Cortex of kidney (tissue), 1 donor: Measurements from ENCODE around the gene TSSK3.
"Not testable (repeated sequence)": the region's sequence is repeated elsewhere in the genome, so short reads cannot be mapped to it uniquely, and the experiment has no call there.

Experiments used
- DNase-seq: peaks from one replicate; lab custom pipeline; 2025; lab: John Stamatoyannopoulos, UW

TSSK3 gene

DNA sequence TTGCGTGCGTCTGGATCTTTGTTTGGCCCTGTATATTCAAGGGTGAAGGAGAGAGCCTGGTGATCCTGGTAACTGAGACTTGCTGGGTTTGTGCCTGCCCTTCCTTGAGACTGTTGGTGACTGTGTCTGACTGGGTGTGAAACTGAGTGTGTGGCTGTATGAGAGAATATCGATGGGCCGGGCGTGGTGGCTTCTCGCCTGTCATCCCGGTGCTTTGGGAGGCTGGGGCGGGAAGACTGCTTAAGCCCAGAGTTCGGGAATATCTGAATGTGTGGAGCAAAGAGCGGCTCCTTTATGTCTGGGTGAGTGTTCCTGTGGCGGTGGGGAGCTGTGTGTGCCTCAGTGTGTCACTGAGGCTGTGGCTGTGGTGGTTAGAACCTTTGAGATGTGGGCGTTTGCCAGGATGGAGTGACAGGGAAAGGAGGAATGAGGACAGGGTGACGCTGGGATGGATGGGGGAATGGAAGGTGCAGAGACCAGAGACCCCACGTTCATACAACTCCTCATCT is 23.6 kb upstream of the TSSK3 start:
- no peak for DNase-seq

DNA sequence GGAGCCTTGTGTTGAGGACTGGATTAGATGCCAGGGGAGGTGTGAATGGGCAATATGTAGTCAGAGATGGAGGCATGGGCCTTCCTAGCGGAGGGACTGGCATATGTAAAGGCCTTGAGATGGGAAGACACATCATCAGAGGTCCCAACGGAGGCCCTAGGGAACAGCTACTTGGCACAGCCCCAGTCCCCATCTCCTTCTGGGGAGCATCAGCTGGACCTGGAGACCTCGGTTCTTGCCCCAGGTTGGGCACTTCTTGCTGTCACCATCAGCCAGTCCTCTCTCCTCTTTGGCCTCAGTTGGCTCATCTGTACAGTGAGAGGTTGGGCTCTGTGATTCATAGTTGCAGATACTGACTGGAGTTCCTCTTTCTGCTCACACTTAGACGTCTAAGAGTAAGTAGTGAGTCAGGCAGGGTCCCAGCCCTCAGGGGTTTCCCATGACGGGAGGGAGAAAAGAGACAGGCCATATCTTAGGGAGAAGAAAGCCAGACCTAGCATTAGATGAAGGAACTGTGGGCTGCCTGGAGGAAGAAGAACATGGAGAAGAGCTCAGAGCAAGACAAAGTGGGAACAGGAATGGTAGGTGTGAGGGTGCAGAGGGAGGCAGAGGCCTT is 22.9 kb upstream of the TSSK3 start:
- no peak for DNase-seq

DNA sequence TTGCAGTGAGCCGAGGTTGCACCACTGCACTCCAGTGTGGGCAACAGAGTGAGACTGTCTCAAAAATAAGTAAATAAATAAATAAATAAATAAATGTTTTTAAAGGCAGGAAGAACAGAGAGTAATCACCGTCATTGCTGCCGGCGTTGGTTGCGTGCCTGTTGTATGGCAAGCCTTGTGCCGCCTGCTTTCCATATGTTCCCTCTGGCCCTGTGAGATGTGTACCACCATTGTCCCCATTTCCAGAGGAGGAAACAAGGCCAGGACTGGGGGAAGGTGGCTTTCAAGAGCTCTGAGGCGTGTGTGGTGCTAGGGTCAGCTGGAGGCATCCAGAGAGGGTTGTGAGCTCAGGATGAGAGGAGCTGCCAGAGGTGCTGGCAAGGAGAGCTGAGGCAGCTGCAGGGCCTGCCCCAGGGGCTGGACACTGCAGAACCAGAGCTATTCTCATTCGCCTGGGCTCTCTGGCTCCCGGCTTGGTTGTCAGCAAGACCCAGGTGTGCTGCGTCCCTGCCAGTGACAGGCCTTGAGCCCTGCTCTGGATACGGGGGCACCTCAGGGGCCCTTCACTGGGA is 21.1 kb upstream of the TSSK3 start:
- no peak for DNase-seq

DNA sequence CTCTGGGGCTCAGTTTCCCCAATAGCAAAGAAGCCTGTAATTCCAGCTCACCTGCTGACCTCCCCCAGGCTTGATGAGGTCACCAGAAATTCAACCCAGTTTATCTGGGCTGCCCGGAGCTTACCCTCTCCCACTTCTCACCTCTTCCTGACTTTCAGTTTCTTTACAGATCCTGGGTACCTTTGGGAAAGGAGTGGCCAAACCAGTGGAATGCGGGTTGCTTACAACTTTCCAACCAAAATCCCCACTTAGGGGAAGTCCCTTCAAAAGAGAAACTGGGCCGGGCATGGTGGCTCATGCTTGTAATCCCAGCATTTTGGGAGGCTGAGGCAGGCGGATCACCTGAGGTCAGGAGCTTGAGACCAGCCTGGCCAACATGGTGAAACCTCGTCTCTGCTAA is 20.4 kb upstream of the TSSK3 start:
- no peak for DNase-seq

DNA sequence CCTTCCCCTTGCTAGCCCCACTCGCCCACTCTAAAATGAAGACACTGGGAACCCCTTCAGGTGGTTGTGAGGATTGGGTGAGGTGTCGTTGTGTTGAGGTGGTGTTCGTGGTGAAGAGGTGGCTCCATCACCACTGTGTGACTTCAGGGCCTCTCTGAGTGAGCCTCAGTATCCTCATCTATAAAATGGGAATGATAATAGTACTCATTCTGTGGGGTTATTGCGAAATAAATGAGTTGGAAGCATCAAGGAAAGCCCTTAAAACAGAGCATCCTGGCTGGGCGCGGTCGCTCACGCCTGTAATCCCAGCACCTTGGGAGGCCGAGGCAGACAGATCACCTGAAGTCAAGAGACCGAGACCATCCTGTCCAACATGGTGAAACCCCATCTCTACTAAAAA is 19.6 kb upstream of the TSSK3 start:
- DNase-seq: no peak

DNA sequence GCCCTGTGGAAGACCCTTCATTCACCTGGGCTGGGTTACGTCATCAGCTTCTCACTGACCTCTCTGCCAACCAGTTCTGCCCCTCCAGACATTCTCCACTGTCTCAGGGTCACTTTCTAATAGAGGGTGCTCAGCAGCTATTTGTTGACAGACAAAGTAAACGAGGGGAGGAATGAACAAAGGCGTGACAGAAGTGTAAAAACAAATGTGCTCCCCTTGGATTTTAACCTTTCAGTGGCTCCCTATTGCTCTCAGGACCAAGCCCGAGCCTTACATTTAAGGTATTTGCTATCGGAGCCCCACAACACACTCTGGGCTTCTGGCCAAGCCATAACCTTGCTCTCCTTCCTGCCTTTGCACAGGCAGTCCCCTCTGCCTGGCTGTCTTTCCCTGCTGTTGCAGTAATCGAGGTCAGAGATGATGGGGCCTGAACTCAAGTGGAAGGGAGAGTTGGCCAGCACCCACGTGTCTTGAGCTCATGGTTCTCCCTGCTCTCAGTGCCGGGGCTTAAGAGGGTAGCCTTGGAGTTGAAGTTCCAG is 17.0 kb upstream of the TSSK3 start:
- DNase-seq: no peak

DNA sequence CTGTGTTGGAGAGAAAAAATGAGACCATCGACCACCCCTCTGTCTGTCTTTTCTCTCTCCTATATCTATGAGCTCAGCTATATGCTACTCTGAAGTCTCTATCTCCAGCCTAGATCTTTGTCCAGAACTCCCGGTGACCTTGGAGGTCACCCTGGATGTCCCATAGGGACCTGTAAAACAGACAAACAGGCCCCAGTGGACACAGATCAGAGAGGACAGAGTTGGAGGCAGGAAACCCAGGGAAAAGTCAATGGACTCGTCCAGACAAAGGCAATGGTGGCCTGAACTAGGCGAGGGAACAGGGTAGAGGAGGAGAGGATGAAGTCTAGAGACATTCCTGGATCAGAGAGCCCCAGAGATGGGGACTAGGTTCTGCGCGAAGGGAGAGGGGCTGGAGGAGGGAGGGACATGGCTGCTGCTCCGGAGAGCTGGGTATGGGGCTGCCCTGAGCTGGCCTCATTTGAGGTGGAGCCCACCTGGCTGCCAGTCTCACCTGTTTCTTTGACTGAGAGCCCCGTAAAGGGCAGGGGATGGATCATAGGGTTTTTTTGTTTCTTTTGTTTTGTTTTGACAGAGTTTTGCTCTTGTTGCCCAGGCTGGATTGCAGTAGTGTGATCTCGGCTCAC is 15.7 kb upstream of the TSSK3 start:
- DNase-seq: no peak

DNA sequence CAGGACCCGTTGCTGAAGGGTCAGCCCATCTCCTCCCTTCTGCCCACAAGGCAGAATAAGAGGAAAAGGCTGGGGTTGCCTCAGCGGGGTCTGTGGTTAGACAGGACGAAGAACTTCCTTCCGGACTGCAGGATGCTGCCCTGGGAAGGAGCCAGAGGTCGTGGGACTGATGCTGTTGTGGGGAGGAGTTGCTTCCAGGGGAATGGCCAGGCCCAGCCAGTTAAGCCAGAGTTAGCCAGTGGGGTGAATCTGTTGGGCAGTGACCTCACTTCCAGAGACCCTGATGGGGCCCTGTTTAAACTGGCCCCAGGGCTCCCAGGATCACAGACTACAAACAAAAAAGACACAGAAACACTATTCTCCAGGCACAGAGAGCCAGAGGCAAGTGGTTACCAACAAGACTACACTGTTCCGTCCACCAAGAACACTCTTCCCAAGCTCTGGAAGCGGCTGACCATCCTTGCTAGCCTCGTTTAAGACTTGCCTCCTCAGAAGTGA is 13.1 kb upstream of the TSSK3 start:
- DNase-seq: no peak

DNA sequence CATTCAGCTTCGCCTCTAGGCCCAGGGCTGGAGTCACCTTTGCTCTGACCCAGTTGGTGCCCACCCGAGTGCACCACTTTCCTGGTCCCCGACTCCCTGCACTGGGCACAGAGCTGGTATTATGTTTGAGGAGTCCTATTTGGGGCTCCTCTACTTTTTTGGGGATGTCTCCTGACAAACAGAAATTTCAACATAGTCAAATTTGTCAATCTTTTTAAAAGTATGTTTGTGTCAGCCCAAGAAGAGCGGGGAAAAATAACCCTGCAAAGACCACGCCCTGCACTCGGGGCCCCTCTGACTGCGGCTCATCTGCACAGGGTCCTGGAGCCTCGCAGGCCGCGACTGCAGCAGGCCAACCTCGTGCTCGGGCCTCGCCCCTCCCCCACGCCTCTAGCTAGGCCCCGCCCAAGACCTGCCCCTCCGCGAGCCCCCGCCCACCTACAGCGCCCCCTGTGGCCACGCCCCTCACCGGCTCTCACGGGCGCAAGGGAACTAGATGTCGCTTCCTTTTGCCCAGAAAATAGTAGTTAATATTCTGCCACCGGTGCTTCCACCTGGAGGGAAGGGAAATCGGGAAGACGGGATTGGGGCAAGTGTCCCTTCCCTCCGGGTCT is 11.4 kb upstream of the TSSK3 start:
- DNase-seq: no peak

DNA sequence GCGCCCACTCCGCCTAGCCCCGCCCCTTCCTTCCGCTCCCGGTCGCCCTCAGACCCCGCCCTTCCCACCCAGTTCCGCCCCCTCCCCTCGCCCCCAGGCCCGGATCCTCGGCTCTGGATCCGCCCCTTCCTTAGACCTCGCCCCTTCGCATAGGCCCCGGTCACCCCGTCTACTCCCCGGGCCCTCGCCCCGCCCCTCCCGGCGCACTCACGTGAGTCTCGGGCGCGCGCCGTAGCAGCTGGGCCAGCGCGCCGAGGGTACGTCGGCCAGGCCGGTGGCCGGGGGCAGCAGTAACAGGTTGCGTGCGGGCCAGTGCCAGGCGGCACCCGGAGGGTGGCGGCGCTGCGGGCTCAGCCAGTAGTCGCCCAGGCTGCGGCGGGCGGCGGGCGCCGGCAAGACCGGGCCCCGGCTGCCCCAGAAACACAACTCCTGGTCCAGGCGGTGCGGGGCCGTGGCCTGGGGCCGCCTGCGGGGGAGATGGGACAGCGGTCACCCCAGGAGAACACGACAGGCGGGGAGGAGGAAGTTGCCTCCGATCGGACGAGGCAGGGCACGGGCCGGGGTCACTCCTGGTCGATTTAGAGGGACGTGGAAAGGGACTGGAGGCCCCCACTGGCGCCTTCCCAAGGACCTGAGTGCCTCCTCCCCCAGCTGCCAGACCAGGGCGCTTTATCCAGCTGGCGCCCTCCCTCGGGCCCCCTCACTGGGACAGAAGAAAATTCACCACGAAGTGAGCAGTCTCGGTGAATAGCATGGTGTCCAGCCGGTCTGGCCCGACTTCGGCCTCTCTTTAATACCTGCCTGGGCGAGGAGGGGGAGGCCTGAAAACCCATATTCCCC is 10.7 kb upstream of the TSSK3 start:
- DNase-seq: no peak

DNA sequence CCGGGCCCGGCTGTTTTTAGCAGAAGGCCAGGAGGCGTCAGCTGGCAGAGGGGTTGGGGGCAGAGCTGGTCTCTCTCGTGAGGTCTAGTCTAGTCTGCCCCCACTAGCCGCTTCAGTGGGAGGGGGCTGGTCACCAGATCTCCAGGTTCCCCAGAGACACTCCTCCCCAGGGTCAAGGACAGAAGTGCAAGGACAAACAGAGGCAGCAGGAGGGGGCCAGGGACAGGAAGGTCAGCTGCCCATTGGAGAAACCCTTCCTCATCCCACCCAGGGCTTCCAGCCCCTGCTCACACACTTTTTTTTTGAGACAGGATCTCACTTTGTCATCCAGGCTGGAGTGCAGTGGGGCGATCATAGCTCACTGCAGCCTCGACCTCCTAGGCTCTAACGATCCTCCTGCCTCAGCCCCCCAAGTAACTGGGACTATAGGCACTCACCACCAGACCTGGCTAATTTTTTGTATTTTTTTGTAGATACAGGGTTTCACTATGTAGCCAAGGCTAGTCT is 10.0 kb upstream of the TSSK3 start:
- DNase-seq: no peak

DNA sequence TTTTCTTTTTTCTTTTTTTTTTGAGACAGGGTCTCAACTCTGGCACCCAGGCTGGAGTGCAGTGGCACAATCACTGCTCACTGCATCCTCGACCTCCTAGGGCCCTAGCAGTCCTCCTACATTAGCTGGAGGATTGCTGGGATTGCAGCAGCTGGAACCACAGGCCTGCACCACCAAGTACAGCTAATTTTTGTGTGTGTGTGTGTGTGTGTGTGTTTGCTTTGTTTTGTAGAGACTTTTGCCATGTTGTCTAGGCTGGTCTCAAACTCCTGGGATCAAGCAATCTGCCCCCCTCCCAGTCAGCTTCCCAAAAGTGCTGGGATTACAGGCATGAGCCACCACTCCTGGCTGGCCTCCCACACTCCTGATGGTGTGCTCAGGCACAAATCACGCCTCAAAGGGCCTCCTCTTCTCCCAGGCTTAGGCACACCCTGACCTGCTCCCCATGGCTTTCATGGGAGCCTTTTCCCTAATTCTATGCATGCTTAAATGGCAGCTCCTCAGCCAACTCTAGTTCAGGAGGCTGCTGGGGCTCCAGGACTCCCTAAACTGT is 9.4 kb upstream of the TSSK3 start:
- no peak for DNase-seq

DNA sequence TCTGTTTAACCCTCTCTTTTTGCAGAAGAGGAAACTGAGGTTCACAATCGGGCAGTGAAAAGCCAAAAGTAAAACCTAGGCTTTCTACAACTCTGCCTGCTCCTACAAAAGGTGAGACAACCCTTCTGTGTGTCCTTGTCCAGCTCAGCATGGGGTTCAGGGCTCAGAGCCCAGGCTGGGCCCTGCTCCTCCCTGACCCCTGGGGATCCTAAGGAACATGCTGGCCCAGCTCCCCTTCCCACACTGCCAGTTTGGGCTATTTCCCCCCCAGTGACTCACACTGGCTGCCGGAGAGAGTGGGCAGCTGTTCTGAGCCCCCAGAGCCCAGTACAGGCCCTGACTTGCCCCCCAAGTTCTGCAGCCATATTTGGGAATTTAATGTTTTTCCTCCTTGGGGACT is 8.9 kb upstream of the TSSK3 start:
- no peak for DNase-seq

DNA sequence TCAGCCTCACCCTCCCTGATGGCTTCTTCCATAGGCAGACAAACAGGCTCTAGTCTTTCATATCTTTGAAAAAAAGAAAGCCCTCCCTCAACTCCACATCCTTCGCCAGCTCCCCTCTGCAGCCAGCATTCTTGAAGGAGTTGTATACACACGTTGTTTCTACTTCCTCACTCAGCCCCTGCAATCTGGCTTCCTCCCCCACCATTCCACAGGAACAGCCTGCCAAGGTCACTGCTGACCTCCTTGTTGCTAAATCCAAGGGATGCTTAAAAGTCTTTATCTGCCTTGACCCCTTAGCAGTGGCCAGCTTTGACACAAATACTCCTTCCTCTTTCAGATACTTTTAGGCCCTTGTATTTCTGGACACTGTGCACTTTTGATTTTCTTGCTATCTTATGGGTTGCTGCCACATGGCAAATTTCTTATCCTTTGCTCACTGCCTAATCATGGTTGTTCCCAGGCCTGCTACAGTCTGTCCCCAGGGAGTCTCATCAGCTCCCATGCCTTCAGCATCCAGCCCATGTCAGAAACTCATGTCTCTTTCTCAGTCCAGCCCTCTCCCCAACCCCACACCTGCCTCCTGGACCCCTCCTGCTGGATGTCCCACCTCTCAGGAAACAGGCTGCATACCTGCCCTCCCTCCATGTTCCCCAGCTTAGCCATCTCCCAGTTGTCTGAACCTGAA is 8.3 kb upstream of the TSSK3 start:
- no peak for DNase-seq

DNA sequence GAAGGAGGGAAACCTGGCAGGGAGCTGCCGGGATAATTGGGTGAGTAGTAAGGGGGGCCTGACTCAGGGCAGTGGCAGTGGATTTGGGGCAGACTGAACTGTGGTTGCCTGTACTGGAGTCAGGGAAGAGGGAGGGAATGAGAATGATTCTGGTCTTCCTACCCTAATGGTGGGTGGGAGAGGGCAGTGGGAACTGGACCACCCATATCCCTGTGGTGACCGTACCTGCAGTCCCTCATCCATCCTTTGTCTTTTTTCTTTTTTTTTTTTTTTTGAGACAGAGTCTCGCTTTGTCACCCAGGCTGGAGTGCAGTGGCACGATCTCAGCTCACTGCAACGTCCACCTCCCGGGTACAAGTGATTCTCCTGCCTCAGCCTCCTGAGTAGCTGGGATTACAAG is 6.6 kb upstream of the TSSK3 start:
- not testable (repeated sequence) for DNase-seq

DNA sequence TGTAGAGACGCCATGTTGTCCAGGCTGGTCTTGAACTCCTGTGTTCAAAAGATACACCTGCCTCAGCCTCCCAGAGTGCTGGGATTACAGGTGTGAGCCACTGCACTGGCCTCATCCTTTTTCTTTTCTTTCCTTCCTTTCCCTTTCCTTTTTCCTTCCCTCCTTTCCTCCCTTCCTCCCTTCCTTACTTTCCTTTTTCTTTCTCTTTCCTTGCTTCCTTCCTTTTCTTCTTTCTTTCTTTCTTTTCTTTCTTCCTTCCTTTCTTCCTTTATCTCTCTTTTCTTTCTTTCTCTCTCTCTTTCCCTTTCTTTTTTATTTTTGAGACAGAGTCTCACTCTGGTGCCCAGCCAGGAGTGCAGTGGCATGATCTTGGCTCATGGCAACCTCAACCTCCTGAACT is 5.9 kb upstream of the TSSK3 start:
- DNase-seq: no peak

DNA sequence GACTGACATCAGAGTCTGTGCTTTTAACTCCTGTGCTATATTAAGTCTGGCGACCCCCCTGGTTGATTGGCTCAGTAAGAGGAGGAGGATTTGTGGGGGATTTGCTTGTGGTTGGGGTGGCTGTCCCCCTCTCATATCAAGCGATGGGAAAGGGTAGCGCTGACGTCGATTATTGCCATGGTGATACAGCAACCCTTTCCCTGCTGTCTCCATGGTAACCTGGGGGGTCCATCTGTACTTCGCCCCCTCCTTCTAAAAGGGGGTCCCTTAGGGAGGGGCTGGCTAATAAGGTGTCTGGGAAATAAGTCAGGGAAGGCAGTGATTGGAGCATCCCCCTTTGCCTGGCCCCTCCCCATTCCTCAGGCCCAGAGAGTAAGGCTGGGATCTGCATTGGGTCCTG is 4.7 kb upstream of the TSSK3 start:
- no peak for DNase-seq

DNA sequence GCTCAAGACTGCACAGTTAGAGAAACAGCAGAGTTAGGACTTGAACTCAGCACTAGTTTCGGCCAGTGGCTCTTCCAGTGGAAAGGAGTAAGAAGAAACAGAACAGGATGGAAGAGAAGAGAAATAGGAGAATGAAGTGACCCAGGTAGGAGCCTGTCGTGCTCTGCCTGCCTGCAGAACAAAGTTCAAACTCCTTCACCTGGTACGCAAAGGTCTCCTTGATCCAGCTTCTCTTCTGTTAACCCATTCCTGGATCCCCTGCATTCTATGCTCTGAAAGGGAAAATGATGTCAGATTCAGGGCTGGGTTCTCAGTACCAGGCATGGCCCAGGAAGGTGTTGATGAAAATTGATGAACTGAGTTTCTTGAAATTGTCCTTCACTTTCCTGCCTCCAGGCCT is 3.9 kb upstream of the TSSK3 start:
- no peak for DNase-seq

DNA sequence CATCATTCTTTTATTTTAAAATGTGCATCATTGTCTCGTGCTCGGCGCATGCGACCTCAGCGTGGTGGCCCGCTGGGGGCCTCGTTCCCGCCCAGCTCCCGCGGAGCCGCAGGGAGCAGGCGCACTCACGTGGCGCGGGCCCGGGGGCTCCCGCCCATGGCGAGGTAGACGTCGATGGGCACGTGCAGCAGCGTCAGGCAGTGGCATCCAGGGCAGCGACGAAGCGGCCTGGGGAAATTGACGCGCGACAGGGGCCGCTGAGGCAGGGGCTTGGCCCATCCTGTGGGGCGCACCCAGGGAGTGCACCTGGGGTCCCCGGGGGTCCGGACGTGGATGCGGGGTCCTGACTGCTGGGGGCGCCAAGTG is 1.0 kb upstream of the TSSK3 start:
- no peak for DNase-seq

DNA sequence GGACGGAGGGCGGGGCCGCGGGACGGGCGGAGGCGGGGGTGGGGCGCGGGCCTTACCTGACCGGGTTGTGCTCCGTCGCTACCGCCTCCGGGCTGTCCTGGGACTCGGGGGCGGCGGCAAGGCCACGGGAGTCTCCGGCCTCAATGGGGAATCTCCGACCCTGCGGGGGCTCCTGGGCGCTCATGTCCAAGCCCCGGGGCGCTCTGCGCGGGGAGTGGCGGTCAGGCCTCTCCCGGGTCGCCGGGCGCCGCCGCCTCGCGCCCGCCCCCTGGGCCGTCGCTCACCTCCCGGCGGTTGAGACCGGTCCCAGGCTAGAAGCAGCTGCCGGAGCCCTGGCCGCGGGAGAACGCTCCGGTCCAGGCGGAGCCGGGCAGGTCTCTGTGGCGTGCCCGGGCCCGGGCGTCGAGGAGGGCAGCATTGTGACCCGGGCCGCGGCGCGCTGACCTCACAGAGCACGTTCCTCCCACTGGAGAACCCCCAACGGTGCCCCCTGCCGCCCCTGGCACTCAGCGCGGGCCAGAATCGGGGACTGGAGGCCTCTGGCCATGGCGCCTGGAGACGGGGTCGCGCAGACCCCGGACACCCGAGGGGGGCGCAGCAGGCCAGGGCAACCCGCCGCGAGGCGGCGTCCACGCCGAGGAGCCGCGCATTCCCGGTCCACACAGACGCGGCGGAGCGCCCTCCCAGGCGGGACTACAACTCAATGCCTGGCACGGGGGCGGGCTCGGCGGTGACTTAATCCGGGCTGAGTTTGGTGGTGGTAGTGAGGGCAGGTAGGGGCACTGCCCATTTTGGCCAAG is 465 bp upstream of the TSSK3 start:
- DNase-seq: no peak
